Measurements from ENCODE around the gene SSH2. TPM values are rescaled to one million over a fixed set of nuclear protein-coding genes. Genes with fewer than 3 reads are reported as not detected.
"Not testable (repeated sequence)": the region's sequence is repeated elsewhere in the genome, so short reads cannot be mapped to it uniquely, and the experiment has no call there.

SSH2 gene
- polyA plus RNA-seq, 3 donors: 31.9 to 66.6 (median 54.0) TPM

GRCh38 chr17:29653995-29654714 is 275.9 kb downstream of the SSH2 start:
- Histone ChIP-seq H3K4me1 (ENCODE audit: control insufficient read depth in 1 of 2, insufficient read depth in 2 of 2, low read length in 2 of 2) (no peaks in the 10 kb centered on the region), H3K4me3 (replicated peaks in 1 of 3; ENCODE audit: low read depth in 2 of 3, low read length in 3 of 3) (no peak overlapping the region), H4K20me1 (ENCODE audit: insufficient read depth, low read length) (peaks cover 50% of the 10 kb centered on the region), H3K27ac (ENCODE audit: low read depth in 1 of 2, low read length in 2 of 2) (peak overlapping the region in 1 of 2 donors; percentile 28), H3K36me3 (replicated peaks in 1 of 2; ENCODE audit: control insufficient read depth in 1 of 2, insufficient read depth in 2 of 2, low read length in 2 of 2) (peaks cover 81 to 97% of the 10 kb centered on the region in 2 donors), H3K9me3 (replicated peaks in 1 of 2; ENCODE audit: control insufficient read depth in 1 of 2, insufficient read depth in 1 of 2, low read length in 2 of 2) (no peaks in the 10 kb centered on the region), H3K9ac (ENCODE audit: insufficient read depth, low read length, poor library complexity, severe bottlenecking) (no peak overlapping the region), H3K79me2 (ENCODE audit: insufficient read depth, low read length) (no peaks in the 10 kb centered on the region), H2AFZ (ENCODE audit: insufficient read depth, low read depth, low read length, poor library complexity, severe bottlenecking) (no peak overlapping the region), H3K27me3 (ENCODE audit: control insufficient read depth in 2 of 2, insufficient read depth in 2 of 2, low read length in 2 of 2) (no peaks in the 10 kb centered on the region), H3K4me2 (replicated peaks; ENCODE audit: extremely low read depth, low read length, poor library complexity, severe bottlenecking) (no peak overlapping the region)
- Mint-ChIP-seq H3K4me3 (no peak overlapping the region), H3K27me3 (ENCODE audit: low read depth in 3 of 3) (no peaks in the 10 kb centered on the region), H3K27ac (no peak overlapping the region), H3K36me3 (peaks cover 54 to 89% of the 10 kb centered on the region in 2 donors), H3K9me3 (no peaks in the 10 kb centered on the region), H3K4me1 (no peaks in the 10 kb centered on the region)
- no peak for DNase-seq
- TF ChIP-seq, protein P1, sequence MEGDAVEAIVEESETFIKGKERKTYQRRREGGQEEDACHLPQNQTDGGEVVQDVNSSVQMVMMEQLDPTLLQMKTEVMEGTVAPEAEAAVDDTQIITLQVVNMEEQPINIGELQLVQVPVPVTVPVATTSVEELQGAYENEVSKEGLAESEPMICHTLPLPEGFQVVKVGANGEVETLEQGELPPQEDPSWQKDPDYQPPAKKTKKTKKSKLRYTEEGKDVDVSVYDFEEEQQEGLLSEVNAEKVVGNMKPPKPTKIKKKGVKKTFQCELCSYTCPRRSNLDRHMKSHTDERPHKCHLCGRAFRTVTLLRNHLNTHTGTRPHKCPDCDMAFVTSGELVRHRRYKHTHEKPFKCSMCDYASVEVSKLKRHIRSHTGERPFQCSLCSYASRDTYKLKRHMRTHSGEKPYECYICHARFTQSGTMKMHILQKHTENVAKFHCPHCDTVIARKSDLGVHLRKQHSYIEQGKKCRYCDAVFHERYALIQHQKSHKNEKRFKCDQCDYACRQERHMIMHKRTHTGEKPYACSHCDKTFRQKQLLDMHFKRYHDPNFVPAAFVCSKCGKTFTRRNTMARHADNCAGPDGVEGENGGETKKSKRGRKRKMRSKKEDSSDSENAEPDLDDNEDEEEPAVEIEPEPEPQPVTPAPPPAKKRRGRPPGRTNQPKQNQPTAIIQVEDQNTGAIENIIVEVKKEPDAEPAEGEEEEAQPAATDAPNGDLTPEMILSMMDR (IDR thresholded peaks at IDR 0.05): no peak
- intact Hi-C loops (cut with micrococcal nuclease): no loop called here
- no CpG with 5 or more reads among the region's 1 CpG for WGBS (ENCODE audit: insufficient coverage)

DNA sequence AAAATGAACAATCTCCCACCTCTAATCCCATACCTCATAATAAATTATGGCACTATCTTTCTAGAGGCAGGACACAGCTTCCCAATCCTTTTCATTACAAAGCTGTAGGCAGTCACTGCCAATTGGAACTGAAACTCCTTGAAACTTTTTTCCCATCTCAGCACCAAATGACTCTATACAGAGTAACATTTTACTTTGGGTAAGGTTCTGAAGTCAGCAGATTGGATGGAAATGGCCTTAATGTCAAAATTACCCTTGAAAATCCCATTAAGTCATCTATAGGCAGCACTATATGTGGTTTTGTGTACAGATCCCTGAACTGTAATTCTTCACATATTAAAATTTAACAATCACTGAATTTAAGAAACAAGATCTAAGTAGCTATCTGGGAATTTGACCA is 277.1 kb downstream of the SSH2 start:
- Mint-ChIP-seq H3K27ac (no peak overlapping the region), H3K27me3 (ENCODE audit: low read depth in 3 of 3) (no peaks in the 10 kb centered on the region), H3K9me3 (no peaks in the 10 kb centered on the region), H3K36me3 (peaks cover 59 to 90% of the 10 kb centered on the region in 2 donors), H3K4me1 (no peaks in the 10 kb centered on the region), H3K4me3 (no peak overlapping the region)
- Histone ChIP-seq H3K27ac (ENCODE audit: low read depth in 1 of 2, low read length in 2 of 2) (no peak overlapping the region), H3K4me1 (ENCODE audit: control insufficient read depth in 1 of 2, insufficient read depth in 2 of 2, low read length in 2 of 2) (no peaks in the 10 kb centered on the region), H3K4me2 (replicated peaks; ENCODE audit: extremely low read depth, low read length, poor library complexity, severe bottlenecking) (no peak overlapping the region), H2AFZ (ENCODE audit: insufficient read depth, low read depth, low read length, poor library complexity, severe bottlenecking) (no peak overlapping the region), H3K36me3 (replicated peaks in 1 of 2; ENCODE audit: control insufficient read depth in 1 of 2, insufficient read depth in 2 of 2, low read length in 2 of 2) (peaks cover 81 to 98% of the 10 kb centered on the region in 2 donors), H3K27me3 (ENCODE audit: control insufficient read depth in 2 of 2, insufficient read depth in 2 of 2, low read length in 2 of 2) (no peaks in the 10 kb centered on the region), H3K9ac (ENCODE audit: insufficient read depth, low read length, poor library complexity, severe bottlenecking) (no peak overlapping the region), H3K4me3 (replicated peaks in 1 of 3; ENCODE audit: low read depth in 2 of 3, low read length in 3 of 3) (no peak overlapping the region), H3K9me3 (replicated peaks in 1 of 2; ENCODE audit: control insufficient read depth in 1 of 2, insufficient read depth in 1 of 2, low read length in 2 of 2) (no peaks in the 10 kb centered on the region), H3K79me2 (ENCODE audit: insufficient read depth, low read length) (no peaks in the 10 kb centered on the region), H4K20me1 (ENCODE audit: insufficient read depth, low read length) (peaks cover 52% of the 10 kb centered on the region)
- TF ChIP-seq, protein P1 (IDR thresholded peaks at IDR 0.05): no peak
- no peak for DNase-seq
- intact Hi-C loops (cut with micrococcal nuclease): no loop called here

GRCh38 chr17:29651913-29652312 is 278.1 kb downstream of the SSH2 start:
- H3K9me3 Mint-ChIP-seq; H3K79me2 ChIP-seq (ENCODE audit: insufficient read depth, low read length); H3K27ac ChIP-seq (ENCODE audit: low read depth in 1 of 2, low read length in 2 of 2); intact Hi-C loops (cut with micrococcal nuclease); H3K27me3 ChIP-seq (ENCODE audit: control insufficient read depth in 2 of 2, insufficient read depth in 2 of 2, low read length in 2 of 2); H3K4me3 Mint-ChIP-seq; H2AFZ ChIP-seq (ENCODE audit: insufficient read depth, low read depth, low read length, poor library complexity, severe bottlenecking); H3K4me2 ChIP-seq (replicated peaks; ENCODE audit: extremely low read depth, low read length, poor library complexity, severe bottlenecking); H3K4me1 ChIP-seq (ENCODE audit: control insufficient read depth in 1 of 2, insufficient read depth in 2 of 2, low read length in 2 of 2); H3K4me1 Mint-ChIP-seq; H3K4me3 ChIP-seq (replicated peaks in 1 of 3; ENCODE audit: low read depth in 2 of 3, low read length in 3 of 3); DNase-seq; H3K9me3 ChIP-seq (replicated peaks in 1 of 2; ENCODE audit: control insufficient read depth in 1 of 2, insufficient read depth in 1 of 2, low read length in 2 of 2); H3K9ac ChIP-seq (ENCODE audit: insufficient read depth, low read length, poor library complexity, severe bottlenecking); H3K27me3 Mint-ChIP-seq (ENCODE audit: low read depth in 3 of 3): not testable (repeated sequence)
- Mint-ChIP-seq H3K36me3 (peaks cover 58 to 90% of the 10 kb centered on the region in 2 donors), H3K27ac (peak overlapping the region in 1 of 7 donors; percentile 46)
- Histone ChIP-seq H3K36me3 (replicated peaks in 1 of 2; ENCODE audit: control insufficient read depth in 1 of 2, insufficient read depth in 2 of 2, low read length in 2 of 2) (peaks cover 84 to 100% of the 10 kb centered on the region in 2 donors), H4K20me1 (ENCODE audit: insufficient read depth, low read length) (peaks cover 62% of the 10 kb centered on the region)
- whole genome bisulfite sequencing (ENCODE audit: insufficient coverage): 50% methylated on average over 2 of the region's 7 CpGs
